Sciatic nerve (tissue), 2 donors: ENCODE data around the gene DLG3. TPM values are rescaled to one million over a fixed set of nuclear protein-coding genes. Genes with fewer than 3 reads are reported as not detected.

Experiments used
- ATAC-seq: fragments of 200-7000 bp; cut with Tn5 transposase; one replicate; pipeline ENCODE4 v1.9.1; 2020; ENCODE audit warnings: mild to moderate bottlenecking, moderate library complexity
- DNase-seq: peaks from one replicate; pipeline ENCODE4 v3.0.0-alpha.2; 2020; ENCODE audit warnings: low spot score
- intact Hi-C: fragments of 100-400 bp; cut with DNase I; formaldehyde crosslinking; loops from one replicate; pipeline ENCODE4 v1.14.2; 2022
- total RNA-seq: library from RNA; stranded (reverse); fragmentation: NEBNext Ultra II Directional; extraction: Animal tissue kit (Norgen Biotek cat#: 25700); gene quantifications from one replicate; pipeline ENCODE4 v1.2.1, GENCODE V29; 2021
- donor health status: DM: no; HTN: no; CAD: no.
- donor health status: DM: no; HTN: no; CAD: no.

DLG3 gene
- total RNA-seq, 1 donor from 2014 or later: 14.8 TPM

DNA sequence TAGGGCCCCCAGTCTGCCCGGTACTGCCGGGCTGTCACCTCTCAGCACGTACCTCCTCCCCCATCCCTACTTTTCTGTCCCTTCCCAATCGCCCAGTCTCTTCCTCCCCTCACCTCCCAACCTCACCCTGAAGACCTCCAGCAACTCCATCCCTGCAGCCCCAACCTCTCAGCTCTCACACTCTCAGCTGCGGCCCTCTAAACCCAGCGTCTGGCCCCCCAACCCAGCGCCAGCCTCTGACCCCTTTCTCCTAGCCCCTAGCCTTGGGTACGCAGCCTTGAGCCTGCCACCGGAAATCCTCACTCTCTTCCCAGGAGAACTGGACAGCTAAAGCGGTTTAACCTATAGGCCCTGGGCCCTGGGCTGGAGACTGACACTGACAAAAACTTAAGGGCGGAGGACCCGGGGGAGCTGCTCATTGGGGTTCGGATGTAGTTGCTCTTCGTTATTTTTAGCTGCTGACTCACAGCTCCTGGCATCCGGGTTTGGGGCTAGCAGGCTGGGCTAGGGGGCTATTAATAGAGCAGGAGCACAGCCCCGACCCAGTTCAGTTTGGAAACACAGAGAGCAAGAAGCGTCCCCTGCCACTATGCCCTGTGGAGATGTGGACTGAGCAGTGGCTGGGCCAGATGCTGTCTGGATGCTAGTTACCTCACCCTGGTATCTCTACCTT, 9.6 kb upstream of the DLG3 start:
- intact Hi-C loops: no loop called here
- ATAC-seq (no peak), DNase-seq (no peak)

DNA sequence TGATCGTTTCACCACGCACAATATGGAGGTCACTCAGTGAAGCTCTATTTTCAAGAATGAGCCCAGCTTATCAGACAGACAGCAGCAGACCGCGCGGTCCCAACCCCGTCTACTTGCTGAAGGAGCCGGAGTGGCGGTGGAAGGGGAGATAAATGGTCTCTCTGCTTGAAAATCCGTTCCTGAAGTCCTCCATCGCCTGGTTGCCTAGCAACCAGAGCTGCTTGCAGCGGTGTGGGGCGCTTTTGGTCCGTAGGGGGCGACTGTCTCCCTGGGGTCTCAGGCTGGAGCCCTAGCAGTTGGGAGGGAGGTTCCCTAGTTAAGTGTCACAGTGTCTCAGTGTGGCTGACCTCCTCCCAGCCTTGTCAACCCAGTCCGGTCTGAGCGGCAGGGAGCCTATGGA, 8.3 kb upstream of the DLG3 start:
- no peak for DNase-seq
- intact Hi-C loops: no loop called here
- no peak for ATAC-seq

DNA sequence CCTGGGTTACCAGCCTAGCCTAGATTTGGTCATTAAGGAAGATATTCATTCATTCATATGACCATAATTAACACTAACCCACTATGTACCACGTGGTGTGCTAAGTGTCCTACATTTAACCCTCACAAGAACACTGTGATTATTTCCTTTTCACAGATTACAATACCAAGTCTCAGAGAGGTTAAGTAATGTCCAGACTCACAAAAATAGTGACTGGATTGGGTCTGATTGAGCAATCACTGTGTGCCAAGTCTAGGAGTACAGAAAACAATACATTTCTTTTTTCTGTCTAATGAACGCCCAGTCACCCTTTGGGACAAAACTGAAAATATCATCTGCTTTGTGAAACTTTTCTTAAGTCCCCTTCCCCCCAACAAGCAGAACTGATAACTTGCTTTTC, 7.6 kb upstream of the DLG3 start:
- intact Hi-C loops: no loop called here
- no peak for ATAC-seq
- DNase-seq: no peak

DNA sequence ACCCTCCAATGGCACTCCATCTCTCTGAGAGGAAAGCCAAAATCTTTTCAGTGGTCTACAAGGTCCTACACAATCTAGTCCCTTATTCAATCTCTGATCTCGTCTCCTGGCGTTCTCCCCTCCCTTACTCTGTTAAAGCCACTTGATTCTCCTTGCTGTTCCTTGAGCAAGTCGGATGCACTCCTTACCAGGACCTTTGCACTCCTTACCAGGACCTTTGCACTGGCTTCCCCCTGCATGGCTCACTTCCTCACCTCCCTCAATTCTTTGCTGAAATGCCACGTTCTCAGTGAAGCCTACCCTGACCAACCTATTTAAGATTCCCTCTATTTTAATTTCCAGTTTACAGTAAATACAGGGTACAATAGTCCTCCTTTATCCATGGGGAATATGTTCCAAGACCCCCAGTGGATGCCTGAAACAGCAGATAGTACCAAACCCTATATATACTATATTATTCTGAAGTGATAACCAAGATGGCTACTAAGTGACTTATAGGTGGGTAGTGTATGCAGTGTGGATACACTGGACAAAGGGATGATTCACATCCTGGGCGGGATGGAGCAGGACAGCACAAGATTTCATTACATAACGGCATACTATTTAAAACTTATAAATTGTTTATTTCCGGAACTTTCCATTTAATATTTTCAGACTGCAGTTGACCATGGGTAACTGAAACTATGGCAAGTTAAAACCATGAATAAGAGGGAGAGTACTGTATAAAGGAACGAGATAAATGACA, 6.5 kb upstream of the DLG3 start:
- ATAC-seq: no peak
- no peak for DNase-seq
- intact Hi-C loops: no loop called here

DNA sequence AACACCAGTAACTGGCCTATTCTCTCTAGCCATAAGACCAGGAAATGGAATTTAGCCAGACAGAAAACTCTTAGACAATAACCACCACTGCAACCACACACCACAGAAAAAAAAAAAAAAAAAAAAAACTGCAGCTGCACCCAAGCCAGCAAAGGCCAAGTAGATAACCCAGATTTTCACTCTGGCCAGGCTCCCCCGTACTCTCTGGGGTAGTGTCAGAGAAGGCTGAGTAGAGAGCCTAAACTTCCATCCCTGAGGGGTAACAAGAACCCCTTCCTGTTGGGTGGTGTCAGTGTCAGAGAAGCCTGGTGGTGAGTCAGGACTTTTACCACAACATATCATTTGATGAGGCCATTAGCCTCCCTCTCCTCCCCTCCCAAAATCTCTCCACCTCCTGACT, 5.6 kb upstream of the DLG3 start:
- intact Hi-C loops: no loop called here
- no peak for ATAC-seq

DNA sequence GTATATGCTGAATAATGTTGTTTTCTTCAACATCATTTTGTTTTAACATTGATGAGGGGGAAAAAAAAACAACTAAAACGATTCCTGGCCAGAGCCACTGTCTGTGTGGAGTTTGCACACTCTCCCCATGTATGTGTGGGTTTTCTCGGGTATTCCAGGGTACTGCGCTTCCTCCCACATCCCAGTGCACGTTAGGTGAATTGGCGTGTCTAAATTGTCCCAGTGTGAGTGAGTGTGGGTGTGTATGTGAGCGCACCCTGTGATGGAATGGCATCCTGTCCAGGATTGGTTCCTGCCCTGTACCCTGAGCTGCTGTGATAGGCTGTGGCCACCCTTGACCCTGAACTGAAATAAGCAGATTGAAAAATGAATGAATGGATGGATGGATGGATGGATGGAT, 2.4 kb upstream of the DLG3 start:
- DNase-seq: no peak
- ATAC-seq: no peak
- intact Hi-C loops: no loop called here

More for the DNA sequence above, 5.6 kb upstream of the DLG3 start:
- no peak for DNase-seq

DNA sequence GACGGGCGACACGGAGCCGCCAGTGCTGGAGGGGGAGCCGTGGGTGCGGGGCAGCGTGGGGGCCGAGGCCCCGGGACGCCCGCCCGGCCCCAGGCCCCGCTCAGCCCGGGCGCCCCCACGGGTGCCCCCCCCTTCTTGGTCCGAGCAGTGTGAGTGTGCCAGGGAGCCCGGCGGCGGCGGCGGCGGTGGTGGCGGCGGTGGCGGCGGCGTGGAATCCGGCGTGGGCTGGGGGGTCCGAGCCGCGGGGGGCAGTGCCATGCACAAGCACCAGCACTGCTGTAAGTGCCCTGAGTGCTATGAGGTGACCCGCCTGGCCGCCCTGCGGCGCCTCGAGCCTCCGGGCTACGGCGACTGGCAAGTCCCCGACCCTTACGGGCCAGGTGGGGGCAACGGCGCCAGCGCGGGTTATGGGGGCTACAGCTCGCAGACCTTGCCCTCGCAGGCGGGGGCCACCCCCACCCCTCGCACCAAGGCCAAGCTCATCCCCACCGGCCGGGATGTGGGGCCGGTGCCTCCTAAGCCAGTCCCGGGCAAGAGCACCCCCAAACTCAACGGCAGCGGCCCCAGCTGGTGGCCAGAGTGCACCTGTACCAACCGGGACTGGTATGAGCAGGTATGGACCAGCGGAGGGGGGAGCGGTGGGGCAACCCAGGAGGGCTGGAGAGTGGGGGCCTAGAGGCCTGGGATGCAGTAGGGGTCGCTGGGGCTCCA, 466 bp downstream of the DLG3 start:
- ATAC-seq: peak; percentile 15
- intact Hi-C loops: no loop called here
- DNase-seq: no peak

DNA sequence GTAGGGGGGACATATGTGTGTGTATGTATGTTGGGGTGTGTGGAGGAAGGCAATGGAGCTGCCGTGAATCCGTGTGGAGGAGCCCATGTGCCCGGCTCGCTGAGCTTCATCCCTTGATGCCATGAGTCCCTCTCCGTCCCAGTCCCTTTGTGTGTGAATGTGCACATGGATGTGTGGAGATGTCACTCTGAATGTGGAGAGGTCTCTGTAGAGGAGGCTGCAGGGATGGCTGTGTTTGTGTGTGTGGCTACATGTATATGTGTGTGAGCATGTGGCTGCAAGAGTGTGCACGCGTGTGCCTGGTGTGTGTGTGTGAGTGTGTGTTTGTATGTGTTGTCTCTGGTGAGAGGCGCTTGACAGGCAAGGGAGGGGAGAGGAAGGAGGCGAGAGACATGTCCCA, 1.3 kb downstream of the DLG3 start:
- no peak for ATAC-seq
- no peak for DNase-seq
- intact Hi-C loops: no loop called here

DNA sequence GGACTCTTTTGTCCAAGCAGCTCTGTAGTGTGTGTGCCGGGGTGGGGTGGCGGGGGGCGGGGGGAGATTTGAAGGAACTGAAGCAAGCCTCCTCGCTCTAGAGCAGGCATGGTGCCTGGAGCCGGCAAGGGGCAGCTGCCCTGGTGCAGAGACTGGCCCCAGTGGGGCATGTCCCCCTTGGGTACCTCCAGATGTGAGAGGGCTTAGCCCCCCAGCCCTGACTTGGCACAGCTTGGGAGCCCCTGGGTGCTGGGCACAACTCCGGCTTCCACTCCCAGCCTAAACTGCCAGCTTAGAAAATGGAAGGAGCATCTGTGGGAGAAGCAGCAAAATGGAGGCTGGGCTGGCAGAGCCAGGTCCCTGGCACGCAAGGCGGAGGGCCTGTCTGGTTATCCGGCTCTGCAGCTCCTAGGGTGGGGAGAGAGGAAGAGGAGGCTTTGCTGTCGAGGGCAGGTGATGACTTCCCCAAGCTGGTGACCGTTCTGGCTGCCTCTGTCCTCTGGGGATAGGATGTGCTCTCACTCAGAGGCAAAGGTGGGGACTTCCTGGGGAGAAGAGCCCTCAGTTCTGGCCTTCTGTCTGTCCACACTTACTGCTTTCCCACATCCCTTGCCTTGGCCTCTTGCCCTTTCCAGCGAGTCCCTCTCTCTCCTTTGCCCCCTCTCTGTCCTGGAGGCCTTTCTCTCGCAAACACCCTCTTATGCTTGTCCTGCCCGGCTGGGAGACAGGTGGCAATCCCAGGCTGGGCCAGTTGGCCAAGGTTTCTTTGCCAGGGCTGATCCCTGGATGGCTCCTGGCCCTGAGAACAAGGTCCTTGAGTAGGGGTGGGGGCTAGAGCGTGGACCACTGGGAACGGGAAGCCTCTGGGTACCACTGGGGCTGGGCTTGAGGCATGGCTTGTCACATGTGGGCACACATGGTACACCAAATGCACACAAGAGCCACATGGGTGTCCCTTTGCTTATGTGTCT, 2.0 kb downstream of the DLG3 start:
- intact Hi-C loops: no loop called here
- no peak for DNase-seq
- ATAC-seq: no peak

DNA sequence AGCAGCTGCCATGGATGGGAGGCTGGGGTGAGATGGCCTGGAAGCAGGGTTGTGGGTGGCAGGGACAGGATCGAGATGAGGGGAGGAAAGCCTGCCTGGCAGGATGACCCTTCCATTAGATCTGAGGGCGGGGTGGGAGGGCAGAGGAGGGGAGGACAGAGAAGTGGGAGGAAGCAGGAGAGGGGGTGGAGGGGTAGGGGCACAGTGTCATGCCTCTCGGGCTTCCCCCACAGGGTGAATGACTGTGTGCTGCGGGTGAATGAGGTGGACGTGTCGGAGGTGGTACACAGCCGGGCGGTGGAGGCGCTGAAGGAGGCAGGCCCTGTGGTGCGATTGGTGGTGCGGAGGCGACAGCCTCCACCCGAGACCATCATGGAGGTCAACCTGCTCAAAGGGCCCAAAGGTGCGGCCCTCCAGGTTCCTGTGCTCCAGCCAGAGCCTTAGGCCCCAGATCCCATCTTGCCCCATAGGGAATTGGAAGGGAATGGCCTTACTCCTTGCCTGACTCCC, 4.9 kb downstream of the DLG3 start:
- intact Hi-C loops: no loop called here
- no peak for DNase-seq
- ATAC-seq: no peak

DNA sequence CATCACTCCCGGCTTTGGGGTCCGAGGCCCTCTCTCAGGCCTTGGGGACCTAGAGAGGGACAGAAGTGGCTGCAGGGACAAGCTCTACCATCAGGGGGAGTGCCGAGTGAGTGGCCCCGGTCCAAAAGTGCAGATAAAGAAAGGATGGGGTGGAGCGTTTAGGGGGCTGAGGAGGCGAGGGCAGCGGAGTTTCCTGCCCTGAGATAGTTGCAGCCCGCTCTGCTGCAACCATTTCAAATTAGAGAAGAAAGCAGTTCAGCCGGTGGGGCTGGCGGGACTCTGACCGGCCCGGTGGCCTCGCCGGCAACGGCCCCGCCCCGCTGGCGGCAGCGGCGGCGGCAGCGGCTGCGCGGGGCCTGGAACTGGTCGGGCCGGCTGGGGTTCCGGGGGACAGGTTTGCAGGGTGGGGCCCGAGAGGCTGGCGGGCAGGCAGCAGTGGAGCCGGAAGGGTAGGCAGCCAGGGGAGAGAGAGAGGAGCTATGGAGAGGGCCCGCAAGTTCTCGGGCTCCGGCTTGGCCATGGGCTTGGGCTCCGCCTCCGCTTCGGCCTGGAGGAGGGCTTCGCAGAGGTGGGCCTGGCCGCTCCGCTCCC, 7.6 kb downstream of the DLG3 start:
- peak; percentile 46 for ATAC-seq
- intact Hi-C loops: no loop called here

DNA sequence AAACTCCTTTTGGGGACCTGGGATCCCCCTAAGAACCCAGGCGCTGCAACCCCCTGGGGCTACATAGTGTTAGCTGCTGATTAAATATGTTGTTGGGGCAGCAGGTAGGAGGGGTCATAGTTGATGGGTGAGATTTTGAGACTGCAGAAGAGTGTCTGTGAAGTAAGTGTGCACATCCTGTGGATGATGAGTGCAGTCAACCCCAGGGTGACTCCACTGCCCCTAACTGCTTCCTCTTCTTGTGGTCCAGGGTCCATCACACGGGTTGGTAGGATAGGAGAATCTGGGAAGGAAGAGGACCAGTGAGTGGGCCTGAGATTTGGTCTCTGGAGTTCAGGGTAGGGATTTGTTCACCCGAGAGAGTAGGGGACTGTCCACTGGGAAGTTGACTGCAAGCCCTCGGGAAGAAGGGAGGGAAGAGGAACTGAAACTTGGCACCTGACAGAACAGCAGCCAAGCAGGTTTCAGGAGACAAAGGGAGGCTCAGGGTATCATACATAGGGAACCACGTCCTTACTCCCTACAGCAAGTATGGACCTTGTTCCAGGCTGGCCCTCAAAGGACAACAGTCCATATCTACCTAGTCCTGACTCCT, 8.5 kb downstream of the DLG3 start:
- intact Hi-C loops: no loop called here
- ATAC-seq (no peak), DNase-seq (no peak)

More for the DNA sequence above, 7.6 kb downstream of the DLG3 start:
- DNase-seq: peak; percentile 71

DNA sequence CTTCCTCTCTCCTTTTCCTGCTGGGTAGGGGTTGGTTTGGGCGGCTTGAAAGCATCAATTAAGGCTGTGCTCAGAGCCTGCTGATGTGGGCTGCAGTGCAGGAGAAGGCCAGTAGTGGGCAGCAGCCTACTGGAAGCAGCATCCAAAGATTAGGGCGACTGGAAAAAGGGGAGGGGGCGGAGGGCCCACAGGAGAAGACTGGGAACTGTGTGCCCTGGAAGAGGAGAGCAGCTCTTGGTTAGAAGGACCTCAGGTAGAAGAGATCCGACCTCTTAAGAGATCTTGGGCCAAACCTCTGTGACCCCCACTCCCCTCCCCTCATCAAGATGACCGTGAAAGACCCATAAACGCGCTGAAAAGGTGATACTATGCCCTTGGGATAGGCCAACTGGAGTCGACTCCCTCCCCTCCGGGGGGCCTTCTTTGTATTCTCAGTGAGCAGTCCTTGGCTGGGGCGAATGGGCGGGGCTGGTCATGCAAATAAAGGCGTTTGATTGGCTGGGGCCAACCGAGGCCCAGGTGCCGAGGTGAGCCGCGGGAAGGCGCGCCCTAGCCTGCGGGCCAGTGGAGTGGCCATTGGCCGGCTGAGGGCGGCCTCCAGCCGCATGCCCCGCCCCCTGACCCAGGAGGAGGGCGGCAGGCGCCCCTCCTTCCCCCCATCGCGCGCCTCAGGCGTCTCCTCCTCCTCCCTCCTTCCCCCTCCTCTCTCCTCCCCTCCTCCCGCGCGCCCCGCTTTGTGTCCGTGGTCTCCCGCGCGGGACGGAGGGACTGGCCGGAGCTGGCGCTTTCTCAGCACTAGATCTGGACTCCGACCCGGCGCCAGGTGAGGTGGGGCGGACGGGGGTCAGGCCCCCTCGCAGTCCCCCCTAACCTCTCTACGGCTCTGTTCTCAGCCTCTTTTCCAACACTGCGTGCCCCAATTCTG, 10.1 kb downstream of the DLG3 start:
- peak; percentile 93 for ATAC-seq
- intact Hi-C loops: no loop called here
- DNase-seq: peak; percentile 80

DNA sequence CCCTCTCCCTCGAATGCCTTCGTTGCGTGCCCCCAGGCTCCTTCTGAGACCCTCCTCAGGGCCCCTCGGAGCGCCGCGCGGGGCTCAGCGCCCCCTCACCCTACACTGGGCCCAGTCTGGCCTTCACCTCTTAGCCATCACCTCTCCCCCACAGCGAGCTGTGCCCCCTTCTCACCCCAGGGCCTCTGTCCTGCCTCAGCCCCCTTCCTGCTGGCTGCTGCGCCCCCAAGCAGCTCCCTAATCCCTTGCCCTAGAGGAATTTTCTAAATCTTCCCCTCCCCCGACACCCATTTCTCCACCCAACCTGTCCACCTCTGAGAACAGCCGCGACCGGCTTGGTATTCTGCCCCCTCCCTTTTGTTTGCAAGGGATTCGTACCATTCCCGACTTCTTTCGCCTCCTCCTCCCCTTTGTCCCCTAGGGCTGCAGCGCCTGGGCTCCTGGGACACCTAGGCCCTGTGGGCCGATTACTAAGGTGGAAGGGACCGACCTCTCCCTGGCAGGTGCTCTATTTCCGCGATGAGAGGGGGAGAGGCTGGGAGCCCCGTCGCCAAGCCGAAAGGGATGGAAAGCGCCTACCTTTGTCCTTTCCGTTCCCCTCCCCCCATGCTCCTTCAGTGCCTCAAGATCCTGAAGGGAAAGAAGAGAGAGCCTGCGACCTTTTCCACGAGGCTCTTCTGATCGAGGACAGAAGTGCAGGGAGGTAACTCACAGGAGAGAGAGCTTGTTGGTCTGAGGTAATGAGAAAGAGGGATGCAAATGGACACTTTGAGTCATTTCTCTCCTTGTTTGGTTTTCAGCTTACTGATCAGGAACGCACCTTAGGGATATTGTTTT, 10.9 kb downstream of the DLG3 start:
- peak; percentile 9 for ATAC-seq

DNA sequence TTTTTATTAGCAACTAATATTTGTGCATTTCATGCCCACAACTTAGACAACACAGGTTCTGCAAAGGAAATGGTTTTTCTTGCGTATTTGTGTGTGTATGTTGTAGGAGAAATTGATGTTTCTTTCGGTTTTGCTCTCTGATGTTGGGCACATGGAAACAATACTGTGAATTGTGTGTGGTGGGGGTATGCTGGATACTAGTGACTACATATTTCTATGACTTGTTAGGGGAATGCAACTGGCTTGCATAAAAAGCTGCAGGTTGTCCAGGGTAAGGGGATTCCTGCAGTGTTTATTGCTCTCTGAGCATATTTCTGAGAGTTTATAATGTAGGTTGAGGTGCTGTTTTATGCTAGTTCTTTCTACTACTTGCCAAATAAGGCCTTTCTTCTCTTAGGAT, 11.6 kb downstream of the DLG3 start:
- DNase-seq (no peak), ATAC-seq (no peak)
- intact Hi-C loops: no loop called here

More for the DNA sequence above, 10.9 kb downstream of the DLG3 start:
- no peak for DNase-seq
- intact Hi-C loops: no loop called here

DNA sequence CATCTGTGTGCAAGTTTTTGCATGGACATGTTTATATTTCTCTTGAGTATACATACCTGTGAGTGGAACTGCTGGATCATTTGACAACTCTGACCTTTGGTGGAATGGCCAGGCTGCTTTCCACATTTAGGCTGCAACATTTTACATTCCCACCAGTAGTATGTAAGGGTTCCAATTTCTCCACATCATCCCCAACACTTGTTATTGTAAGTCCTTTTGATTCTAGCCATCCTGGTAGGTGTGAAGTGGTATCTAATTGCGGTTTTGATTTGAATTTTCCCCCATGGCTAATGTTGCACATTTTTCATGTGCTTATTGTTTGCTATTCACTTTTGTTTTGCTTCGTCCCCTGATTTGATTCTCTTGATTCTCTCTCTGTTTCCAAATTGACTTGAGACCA, 16.4 kb downstream of the DLG3 start:
- intact Hi-C loops: no loop called here
- ATAC-seq: no peak
- no peak for DNase-seq
